ENCODE measurements around the gene CLEC4A.

Gene CLEC4A

GRCh38 chr12:8123124-8123912, at the start of gene CLEC4A:
CLEC4A (plus strand) TSS chr12:8123617; CDS start chr12:8123879, 262 bp downstream.
- Histone ChIP-seq H3K36me3 (ENCODE audit: insufficient read depth, insufficient read length, low read length) (no peaks in the 10 kb centered on the region), H3K4me1 (ENCODE audit: insufficient read depth, insufficient read length) (no peaks in the 10 kb centered on the region), H3K9me3 (ENCODE audit: insufficient read depth, low read length) (no peaks in the 10 kb centered on the region), H3K4me3 (ENCODE audit: insufficient read length, low read depth) (no peak within 1 kb of the TSS), H3K27me3 (ENCODE audit: insufficient read depth, insufficient read length) (no peaks in the 10 kb centered on the region), H3K9ac (ENCODE audit: insufficient read length, low read depth) (no peak within 1 kb of the TSS)
- DNase-seq (ENCODE audit: low read depth, low spot score) = no peak
- TF ChIP-seq ZNF274 (IDR thresholded peaks at IDR 0.05; ENCODE audit: low read depth, low read length) (no peak), SUZ12 (IDR thresholded peaks at IDR 0.05; ENCODE audit: extremely low read depth, insufficient read depth, insufficient read length) (no peak), YY1 (IDR thresholded peaks at IDR 0.05; ENCODE audit: insufficient read depth, insufficient read length) (no peak)

GRCh38 chr12:8075935-8076334, 47.5 kb upstream of the CLEC4A start:
- no peak overlapping the region for H3K9ac ChIP-seq (ENCODE audit: insufficient read length, low read depth)
- no peak overlapping the region for H3K4me3 ChIP-seq (ENCODE audit: insufficient read length, low read depth)
- no peaks in the 10 kb centered on the region for H3K4me1 ChIP-seq (ENCODE audit: insufficient read depth, insufficient read length)
- no peak for TF ChIP-seq SUZ12 (IDR thresholded peaks at IDR 0.05; ENCODE audit: extremely low read depth, insufficient read depth, insufficient read length)
- TF ChIP-seq YY1 (IDR thresholded peaks at IDR 0.05; ENCODE audit: insufficient read depth, insufficient read length) = no peak
- no peak for TF ChIP-seq ZNF274 (IDR thresholded peaks at IDR 0.05; ENCODE audit: low read depth, low read length)
- no peak for DNase-seq (ENCODE audit: low read depth, low spot score)
- no peaks in the 10 kb centered on the region for H3K36me3 ChIP-seq (ENCODE audit: insufficient read depth, insufficient read length, low read length)
- H3K9me3 ChIP-seq (ENCODE audit: insufficient read depth, low read length) = no peaks in the 10 kb centered on the region
- no peaks in the 10 kb centered on the region for H3K27me3 ChIP-seq (ENCODE audit: insufficient read depth, insufficient read length)

GRCh38 chr12:8076366-8076765, 47.1 kb upstream of the CLEC4A start:
- Histone ChIP-seq H3K9ac (ENCODE audit: insufficient read length, low read depth) (no peak overlapping the region), H3K9me3 (ENCODE audit: insufficient read depth, low read length) (no peaks in the 10 kb centered on the region), H3K36me3 (ENCODE audit: insufficient read depth, insufficient read length, low read length) (no peaks in the 10 kb centered on the region), H3K4me1 (ENCODE audit: insufficient read depth, insufficient read length) (no peaks in the 10 kb centered on the region), H3K4me3 (ENCODE audit: insufficient read length, low read depth) (no peak overlapping the region), H3K27me3 (ENCODE audit: insufficient read depth, insufficient read length) (no peaks in the 10 kb centered on the region)
- no peak for DNase-seq (ENCODE audit: low read depth, low spot score)
- TF ChIP-seq SUZ12 (IDR thresholded peaks at IDR 0.05; ENCODE audit: extremely low read depth, insufficient read depth, insufficient read length) (no peak), ZNF274 (IDR thresholded peaks at IDR 0.05; ENCODE audit: low read depth, low read length) (no peak), YY1 (IDR thresholded peaks at IDR 0.05; ENCODE audit: insufficient read depth, insufficient read length) (no peak)

GRCh38 chr12:8077207-8077606, 46.2 kb upstream of the CLEC4A start:
- peak; percentile 52 for DNase-seq (ENCODE audit: low read depth, low spot score)

GRCh38 chr12:8078398-8078797, 45.0 kb upstream of the CLEC4A start:
- Histone ChIP-seq H3K4me1 (ENCODE audit: insufficient read depth, insufficient read length) (no peaks in the 10 kb centered on the region), H3K27me3 (ENCODE audit: insufficient read depth, insufficient read length) (no peaks in the 10 kb centered on the region), H3K9ac (ENCODE audit: insufficient read length, low read depth) (no peak overlapping the region), H3K36me3 (ENCODE audit: insufficient read depth, insufficient read length, low read length) (peaks cover under 1% of the 10 kb centered on the region), H3K4me3 (ENCODE audit: insufficient read length, low read depth) (no peak overlapping the region), H3K9me3 (ENCODE audit: insufficient read depth, low read length) (no peaks in the 10 kb centered on the region)
- no peak for TF ChIP-seq ZNF274 (IDR thresholded peaks at IDR 0.05; ENCODE audit: low read depth, low read length)
- no peak for TF ChIP-seq YY1 (IDR thresholded peaks at IDR 0.05; ENCODE audit: insufficient read depth, insufficient read length)
- TF ChIP-seq SUZ12 (IDR thresholded peaks at IDR 0.05; ENCODE audit: extremely low read depth, insufficient read depth, insufficient read length) = no peak
- peak; percentile 84 for DNase-seq (ENCODE audit: low read depth, low spot score)

More at GRCh38 chr12:8077207-8077606, 46.2 kb upstream of the CLEC4A start:
- no peak overlapping the region for H3K4me3 ChIP-seq (ENCODE audit: insufficient read length, low read depth)
- no peaks in the 10 kb centered on the region for H3K36me3 ChIP-seq (ENCODE audit: insufficient read depth, insufficient read length, low read length)
- no peaks in the 10 kb centered on the region for H3K4me1 ChIP-seq (ENCODE audit: insufficient read depth, insufficient read length)
- no peaks in the 10 kb centered on the region for H3K9me3 ChIP-seq (ENCODE audit: insufficient read depth, low read length)
- no peak for TF ChIP-seq ZNF274 (IDR thresholded peaks at IDR 0.05; ENCODE audit: low read depth, low read length)
- no peak for TF ChIP-seq YY1 (IDR thresholded peaks at IDR 0.05; ENCODE audit: insufficient read depth, insufficient read length)
- no peak for TF ChIP-seq SUZ12 (IDR thresholded peaks at IDR 0.05; ENCODE audit: extremely low read depth, insufficient read depth, insufficient read length)
- H3K27me3 ChIP-seq (ENCODE audit: insufficient read depth, insufficient read length) = no peaks in the 10 kb centered on the region
- no peak overlapping the region for H3K9ac ChIP-seq (ENCODE audit: insufficient read length, low read depth)

DNA sequence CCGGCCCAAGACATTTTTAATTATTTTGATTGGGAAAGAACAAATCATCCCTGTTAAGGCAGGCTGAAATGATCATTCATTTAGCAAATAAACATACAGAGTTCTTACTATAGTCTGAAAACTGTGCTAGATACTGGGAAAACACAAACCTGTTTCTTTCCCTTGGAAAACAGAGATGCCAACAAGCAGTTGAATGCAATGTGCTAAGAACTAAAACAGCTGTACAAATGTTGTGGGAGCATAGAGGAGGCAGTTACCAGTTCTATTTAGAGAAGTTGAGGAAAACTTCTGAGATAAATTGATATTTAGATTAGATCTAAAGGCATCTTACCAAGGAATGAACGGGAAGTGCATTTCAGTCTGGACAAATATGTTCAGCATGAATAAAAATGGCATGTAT, 44.5 kb upstream of the CLEC4A start:
- no peaks in the 10 kb centered on the region for H3K4me1 ChIP-seq (ENCODE audit: insufficient read depth, insufficient read length)
- H3K4me3 ChIP-seq (ENCODE audit: insufficient read length, low read depth) = no peak overlapping the region
- no peak for TF ChIP-seq SUZ12 (IDR thresholded peaks at IDR 0.05; ENCODE audit: extremely low read depth, insufficient read depth, insufficient read length)
- no peak for TF ChIP-seq YY1 (IDR thresholded peaks at IDR 0.05; ENCODE audit: insufficient read depth, insufficient read length)
- TF ChIP-seq ZNF274 (IDR thresholded peaks at IDR 0.05; ENCODE audit: low read depth, low read length) = no peak
- H3K9ac ChIP-seq (ENCODE audit: insufficient read length, low read depth) = no peak overlapping the region
- H3K27me3 ChIP-seq (ENCODE audit: insufficient read depth, insufficient read length) = no peaks in the 10 kb centered on the region
- peaks cover 3% of the 10 kb centered on the region for H3K36me3 ChIP-seq (ENCODE audit: insufficient read depth, insufficient read length, low read length)
- DNase-seq (ENCODE audit: low read depth, low spot score) = no peak
- H3K9me3 ChIP-seq (ENCODE audit: insufficient read depth, low read length) = no peaks in the 10 kb centered on the region

DNA sequence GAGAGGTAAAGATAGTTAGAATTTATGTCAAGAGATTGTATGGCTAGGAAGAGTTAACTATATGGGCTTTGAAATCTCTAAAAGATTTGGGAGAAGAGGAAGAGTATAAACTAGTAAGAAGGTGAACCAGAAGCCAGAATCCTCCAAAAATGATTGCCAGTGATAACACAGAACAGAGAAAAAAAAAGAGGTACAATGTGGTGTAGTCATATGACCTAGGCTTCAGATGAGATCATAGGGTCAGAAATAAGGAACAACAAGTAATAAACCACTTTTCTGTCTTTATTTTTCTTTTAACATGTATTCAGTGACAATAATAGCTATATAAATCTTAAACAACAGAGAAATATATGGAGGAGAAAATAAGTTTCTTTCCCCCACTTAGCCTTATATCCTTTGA, 43.3 kb upstream of the CLEC4A start:
- H3K9ac ChIP-seq (ENCODE audit: insufficient read length, low read depth) = no peak overlapping the region
- no peaks in the 10 kb centered on the region for H3K4me1 ChIP-seq (ENCODE audit: insufficient read depth, insufficient read length)
- TF ChIP-seq YY1 (IDR thresholded peaks at IDR 0.05; ENCODE audit: insufficient read depth, insufficient read length) = no peak
- no peak for TF ChIP-seq ZNF274 (IDR thresholded peaks at IDR 0.05; ENCODE audit: low read depth, low read length)
- no peak for TF ChIP-seq SUZ12 (IDR thresholded peaks at IDR 0.05; ENCODE audit: extremely low read depth, insufficient read depth, insufficient read length)
- H3K27me3 ChIP-seq (ENCODE audit: insufficient read depth, insufficient read length) = no peaks in the 10 kb centered on the region
- DNase-seq (ENCODE audit: low read depth, low spot score) = no peak
- H3K36me3 ChIP-seq (ENCODE audit: insufficient read depth, insufficient read length, low read length) = peaks cover 3% of the 10 kb centered on the region
- H3K9me3 ChIP-seq (ENCODE audit: insufficient read depth, low read length) = no peaks in the 10 kb centered on the region
- H3K4me3 ChIP-seq (ENCODE audit: insufficient read length, low read depth) = no peak overlapping the region

Measured in NT2/D1 (cell line).